Activated T-cell treated with anti-CD3 and anti-CD28 coated beads, Interleukin-2, amount 50 U/mL, for 1 hour (primary cell): Measurements from ENCODE around the gene MTHFR.
A peak's percentile ranks its signal among the peaks of the same experiment; 100 is the strongest.
"Not testable (repeated sequence)": the region's sequence is repeated elsewhere in the genome, so short reads cannot be mapped to it uniquely, and the experiment has no call there.

Experiments used
- DNase-seq: peaks from one replicate; pipeline ENCODE4 v3.0.0-alpha.2; 2020

MTHFR gene

DNA sequence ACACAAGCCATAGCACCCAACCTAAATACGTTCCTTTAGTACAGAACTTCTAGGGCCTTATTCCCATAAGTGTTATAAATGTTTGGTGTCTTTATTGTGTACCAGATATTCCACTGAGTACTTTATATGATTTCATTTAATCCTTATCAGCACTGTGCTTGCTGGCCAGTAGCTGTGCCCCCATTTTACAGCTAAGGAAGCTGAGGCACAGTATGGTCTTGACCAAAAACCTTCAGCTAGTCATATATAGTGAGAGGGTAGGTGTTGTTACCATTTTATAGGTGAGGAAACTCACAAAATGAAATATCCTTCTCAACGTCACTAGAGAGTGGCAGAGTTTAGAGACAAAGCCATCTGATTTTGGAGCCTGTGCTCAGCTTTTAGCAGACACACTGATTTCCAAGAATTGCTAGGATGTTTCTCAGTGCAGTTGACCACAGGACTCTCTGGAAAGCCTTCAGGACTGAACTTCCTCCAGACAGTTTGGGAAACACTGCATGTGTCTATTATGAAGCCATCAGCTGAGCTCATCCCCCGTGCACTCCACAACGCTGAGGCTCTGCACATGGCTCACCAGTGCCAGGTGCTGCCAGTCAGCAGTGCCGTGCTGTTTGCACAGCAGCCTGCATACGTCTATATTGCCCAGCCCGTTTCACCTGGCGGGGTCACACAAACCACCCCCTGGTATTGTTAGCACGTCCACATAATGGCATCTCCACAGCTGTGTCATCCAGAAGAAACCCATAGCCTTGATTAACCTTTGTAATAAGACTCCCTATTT, 26.4 kb upstream of the MTHFR start:
- DNase-seq: no peak

DNA sequence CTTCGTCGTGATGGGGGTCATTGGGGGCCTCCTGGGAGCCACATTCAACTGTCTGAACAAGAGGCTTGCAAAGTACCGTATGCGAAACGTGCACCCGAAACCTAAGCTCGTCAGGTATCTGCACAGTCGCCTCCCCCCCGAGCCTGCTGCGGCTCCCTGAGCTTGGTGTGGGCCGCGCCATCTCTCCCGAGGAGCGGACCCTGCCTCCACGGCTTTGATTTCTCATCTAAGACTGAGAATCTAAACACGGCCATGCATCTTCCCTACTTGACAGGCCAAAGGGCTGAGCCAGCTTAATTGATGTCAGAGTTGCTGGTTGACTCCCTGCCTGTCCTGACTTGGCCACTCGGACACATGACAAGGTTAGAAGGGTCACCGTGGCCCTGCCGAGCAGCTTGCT, 22.7 kb upstream of the MTHFR start:
- DNase-seq: no peak

DNA sequence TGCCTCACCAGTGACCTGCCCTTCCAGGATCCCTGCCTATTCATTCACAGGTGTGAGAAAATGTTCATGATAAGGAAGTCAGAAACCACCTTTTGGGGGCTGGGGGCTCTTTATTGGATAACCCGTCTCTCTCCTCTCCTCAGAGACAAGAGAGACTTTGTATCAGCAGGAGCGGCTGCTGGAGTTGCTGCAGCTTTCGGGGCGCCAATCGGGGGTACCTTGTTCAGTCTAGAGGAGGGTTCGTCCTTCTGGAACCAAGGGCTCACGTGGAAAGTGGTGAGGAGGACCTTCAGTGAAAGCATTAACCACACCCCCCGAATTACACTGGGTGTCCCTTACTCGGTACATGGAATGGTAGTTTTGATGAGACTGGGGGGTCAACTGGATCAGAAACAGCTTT, 21.2 kb upstream of the MTHFR start:
- DNase-seq: no peak

DNA sequence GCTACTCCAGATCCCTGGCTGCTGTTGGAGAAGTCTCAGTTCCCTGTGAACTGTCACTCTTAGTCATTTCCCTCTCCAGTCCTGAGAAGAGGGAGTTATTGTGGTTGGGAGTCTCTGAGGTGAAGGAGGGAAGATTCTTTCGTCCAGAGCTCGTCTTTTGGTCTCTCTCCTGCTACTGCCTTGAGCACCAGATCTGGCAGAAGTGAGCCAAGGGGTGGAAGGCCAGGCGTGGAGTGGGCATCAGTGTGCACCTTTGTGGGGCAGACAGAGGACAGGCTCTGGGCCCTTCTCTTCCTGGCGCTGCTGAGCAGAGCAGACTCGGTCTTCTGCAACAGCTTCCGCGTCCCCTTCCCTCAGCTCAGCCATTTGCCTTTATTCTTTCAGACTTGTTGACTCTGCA, 19.4 kb upstream of the MTHFR start:
- DNase-seq: no peak

DNA sequence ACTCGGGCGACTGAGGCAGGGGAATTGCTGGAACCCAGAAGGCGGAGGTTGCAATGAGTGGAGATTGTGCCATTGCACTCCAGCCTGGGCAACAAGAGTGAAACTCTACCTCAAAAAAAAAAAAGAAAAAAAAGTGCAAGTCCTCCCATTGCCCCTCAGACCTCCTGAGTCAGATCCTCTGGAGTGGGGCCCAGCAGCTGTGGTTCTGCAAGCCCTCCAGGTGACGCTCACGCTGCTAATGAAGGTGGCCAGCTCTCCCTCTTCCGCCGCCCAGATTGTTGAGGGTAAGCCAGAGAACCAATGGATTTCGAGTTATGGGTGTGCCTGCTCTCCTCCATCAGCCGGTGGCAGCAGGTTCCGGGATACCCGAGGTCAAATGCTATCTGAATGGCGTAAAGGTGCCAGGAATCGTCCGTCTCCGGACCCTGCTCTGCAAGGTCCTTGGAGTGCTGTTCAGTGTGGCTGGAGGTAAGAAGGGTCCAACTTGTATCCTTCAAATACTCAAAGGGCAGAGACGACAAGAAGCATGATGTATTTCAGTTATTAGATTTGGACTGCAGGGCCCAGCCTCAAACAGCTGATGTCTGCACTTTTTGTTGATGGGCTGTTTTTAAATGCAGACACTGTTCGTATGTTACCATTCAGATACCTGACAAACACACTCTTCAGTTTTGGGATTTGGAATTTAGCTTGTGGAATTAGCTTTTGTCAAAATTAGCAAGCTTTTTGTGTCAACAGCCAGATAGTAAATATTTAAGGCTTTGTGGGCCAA, 17.8 kb upstream of the MTHFR start:
- DNase-seq: no peak

DNA sequence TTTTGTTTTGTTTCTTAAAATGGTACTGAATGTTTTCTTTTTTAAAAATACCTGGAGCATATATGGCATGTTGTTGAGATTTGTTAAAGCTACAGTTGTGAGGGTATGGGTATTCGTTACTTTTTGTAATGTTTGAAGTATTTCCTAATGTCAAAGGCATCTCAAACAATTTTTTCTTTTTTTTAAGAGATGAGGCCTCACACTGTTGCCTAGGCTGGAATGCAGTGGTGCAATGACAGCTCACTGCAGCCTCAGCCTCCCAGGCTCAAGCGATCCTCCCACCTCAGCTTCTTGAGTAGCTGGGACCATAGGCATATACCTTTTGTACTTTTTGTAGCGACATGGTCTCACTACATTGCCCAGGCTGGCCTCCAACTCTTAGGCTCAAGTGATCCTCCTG, 16.3 kb upstream of the MTHFR start:
- no peak for DNase-seq

DNA sequence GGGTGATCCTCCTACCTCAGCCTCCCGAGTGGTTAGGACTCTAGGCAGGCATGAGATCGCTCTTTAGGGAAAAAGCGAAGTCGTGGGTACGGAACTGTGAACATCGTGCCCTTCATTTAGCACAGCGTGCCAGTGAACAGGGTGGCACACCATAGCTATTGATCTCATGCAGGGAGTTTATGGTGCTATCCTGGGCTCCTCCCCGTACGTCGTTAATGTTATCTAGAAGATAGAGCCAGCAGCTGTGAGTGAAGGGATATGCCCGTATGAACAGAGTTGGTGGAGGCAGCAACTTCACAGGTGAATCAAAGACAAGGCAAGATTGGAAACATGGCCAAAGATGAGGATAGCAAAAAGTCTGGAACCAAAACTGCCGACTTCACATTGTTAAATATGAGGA, 11.4 kb upstream of the MTHFR start:
- DNase-seq: no peak

DNA sequence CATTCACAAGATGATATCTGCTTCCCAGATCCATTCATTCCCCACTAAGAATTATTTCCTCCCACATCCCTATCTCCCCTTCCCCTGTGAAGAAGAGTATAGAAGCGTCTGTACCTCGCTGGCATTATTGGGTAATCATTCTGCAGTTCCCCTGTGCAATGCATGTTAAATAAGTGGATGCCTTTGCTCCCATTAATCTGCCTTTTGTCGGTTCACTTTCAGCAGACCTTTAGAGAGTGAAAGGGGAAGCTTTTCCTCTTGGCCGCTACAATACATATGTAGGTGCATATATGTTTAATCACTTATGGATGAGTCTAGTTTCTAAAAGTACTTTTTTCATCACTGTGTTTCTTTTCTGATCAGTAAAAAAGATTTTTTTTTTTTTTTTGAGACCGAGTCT, 7.3 kb upstream of the MTHFR start:
- DNase-seq: no peak

DNA sequence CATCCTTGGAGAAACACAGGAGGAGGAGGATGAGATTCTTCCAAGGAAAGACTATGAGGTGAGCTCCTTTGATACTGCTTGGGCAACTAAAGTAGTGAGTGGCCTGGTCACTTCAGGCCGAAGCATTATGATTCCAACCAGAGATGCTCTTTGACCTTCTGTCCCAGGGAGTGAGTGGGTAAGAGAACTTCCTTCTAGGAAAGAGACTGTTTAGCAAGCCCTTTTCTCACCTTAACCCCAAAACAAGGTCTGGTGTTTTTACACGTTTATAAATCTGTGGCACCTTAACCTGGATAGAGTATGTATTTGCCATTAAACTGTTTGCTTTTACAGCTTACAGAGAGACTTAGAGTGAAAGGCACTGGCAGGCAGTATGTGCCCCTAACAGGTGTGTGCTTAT, 1.4 kb upstream of the MTHFR start:
- DNase-seq: no peak

DNA sequence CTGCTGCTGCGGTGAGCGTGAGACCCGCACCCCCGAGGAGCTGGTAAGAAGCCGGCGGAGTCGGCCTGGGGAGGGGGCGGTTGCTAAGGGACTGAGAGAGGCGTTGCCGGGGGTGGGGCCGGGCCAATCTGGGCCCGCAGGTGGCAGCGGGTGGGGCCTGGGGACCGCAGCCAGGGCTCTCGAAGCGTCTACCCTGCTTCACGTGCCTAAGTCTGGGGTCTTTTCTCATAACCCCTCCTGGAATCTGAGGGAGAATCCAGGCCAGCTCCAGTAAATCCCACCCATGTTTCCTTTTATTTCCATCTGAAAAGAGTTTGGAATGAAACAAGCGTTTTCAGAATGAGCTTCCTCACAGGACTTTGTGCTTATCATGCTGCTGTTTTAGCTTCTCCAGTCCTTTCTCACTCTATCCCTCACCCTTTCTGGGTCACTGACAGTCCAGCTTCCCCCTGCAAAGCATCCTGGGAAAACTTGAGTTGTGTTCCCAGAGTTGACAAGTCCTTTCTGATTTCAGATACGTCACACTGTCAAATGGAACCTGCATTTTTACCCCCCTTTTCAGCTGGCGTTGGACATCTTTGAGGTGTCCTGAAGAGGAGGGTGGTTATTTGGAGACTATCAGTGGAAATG, 658 bp upstream of the MTHFR start:
- no peak for DNase-seq

DNA sequence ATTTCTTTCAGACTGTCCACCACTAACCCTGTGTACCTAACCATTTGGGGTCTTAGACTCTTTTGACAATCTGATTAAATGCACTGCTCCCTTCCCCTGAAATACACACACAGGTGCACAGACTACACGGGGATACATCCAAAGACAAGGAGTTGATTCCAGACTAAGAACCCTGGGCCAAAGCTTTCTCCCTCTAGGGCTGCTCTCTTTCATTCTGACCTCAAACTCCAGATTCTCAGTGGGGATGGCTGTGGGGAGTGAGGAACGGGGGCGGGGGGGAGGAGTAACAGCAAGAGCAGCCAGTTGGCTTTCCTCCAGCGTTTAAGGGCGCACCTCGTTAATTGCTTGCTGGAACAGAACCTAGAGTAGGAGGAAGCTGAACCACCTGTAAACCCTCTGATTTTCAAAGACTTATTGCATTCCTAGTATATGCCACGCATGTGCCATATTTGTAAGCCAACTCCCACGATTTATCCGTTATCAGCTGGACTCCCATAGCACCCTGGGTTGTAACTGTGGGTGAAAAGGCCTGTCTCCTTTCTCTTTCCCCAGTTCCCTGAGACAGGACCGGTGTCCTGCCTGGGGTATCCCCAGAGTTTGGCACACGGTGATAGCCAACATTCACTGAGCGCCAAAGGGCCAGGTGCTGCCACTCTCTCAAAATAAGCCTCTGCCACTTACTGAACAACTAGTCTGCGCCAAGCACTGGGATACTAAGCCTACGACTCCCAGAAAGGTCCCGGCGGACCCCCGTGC, 920 bp downstream of the MTHFR start:
- DNase-seq: no peak

DNA sequence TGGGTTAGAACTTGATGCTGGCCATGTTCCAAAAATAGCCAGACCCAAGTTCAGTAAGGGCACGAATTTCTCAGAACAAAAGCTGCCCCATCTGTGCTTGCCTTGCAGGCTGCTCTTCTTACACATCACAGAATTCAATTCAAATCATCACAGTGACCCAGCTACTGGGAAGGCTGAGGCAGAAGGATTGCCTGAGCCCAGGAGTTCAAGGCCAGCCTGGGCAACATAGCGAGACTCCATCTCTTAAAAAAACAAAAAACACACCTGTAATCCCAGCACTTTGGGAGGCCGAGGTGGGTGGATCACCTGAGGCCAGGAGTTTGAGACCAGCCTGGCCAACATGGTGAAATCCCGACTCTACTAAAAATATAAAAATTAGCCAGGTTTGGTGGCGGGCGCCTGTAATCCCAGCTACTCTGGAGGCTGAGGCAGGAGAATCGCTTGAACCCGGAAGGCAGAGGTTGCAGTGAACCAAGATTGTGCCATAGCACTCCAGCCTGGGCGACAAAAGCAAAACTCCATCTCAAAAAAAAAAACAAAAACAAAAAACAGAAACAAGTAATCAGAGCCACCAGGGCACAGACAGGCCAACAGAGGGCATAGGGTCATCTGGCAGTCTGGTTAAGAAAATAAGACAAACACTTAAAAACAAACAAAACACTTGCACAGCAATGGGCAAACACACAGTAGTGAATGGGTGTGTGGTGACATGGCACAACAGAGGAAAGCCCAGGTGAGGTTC, 1.7 kb downstream of the MTHFR start:
- not testable (repeated sequence) for DNase-seq

DNA sequence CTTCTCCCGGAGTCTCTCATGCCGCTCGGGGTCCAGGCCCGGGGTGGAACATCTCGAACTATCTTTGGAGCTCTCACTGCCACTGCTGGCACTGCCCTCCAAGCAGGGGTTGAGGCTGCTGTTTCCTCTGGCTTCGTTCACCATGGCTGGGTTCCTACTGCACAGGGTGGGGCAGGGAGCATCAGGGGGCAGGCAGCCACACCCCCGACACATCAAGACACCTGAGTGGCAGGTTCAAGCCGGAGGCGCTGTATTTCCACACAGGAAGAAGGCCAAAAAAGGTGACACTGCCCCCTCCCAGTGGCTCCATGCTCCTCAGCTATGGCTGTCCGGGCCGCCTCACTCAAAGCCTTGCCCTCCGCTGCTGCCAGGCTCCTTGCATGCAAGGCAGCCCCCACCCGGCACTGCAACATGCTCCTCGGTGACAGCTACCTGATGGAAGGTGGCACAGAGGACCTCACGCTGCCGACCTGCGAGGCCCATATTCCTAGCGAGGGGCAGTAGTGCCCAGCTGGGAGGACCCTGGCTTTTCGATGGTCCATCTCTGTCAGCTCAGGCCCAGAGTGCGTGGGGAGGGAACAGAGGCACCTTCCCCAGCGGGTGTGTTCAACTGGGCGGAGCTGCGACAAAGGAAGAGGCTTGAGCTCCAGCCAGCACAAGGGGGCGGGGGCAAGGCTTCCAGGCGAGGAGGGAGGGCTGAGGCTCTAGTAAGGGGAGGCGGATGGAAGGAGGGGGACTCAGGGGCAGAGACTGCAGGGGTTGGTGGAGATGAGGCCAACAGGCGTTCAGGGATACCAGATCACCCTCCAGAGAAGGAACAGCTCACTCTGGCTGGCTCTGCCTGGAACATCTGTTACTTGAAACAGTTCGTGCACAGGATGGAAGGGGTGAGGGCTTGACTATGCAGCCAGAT, 2.5 kb downstream of the MTHFR start:
- DNase-seq: peak; percentile 72

DNA sequence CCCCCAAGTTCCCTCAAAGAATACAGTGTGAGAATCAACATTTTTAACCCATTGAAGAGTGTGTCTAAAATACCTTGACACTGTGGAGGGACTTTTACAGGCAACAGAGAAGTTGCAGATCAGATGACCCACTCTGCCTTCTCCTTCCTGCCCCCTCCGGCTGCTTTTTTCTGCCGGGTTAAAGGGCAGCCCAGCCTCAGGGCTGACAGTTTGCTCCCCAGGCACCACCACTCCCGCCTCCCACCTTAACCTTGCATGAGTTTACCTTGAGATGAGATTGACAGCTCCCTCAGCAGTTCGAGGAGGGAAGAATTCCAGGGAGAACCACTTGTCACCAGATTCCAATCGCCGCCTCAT, 3.2 kb downstream of the MTHFR start:
- no peak for DNase-seq

DNA sequence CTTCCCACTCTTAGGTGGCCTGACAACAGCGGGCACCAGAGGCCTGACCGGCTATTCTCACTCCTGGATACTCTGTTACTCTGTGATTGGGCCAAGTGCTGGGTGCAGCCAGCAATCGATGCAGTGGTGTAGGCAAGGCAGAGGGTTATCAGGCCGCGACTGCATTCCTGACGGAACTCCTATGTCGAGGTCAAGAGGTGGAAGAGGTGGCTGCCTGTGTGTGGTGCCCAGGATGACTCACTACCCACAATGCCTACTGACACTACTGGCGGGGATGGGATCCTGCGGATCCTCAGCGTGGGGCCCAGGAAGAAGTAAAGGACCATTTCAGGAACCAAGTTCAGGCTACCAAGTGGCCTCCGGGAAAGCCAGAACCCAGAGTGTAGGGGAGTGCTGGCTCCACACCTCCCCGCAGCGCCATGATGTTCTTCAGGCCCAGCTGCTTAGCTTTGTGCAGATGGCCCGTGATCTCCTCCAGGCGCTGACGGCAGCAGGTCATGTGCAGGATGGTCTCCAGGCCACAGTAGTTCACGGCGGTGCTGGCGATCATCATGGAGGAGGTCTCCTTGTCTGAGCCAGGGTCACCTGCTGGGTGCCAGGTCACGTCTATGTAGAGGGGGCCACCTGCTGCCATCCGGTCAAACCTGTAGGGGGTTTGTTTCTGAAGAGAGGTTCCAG, 4.9 kb downstream of the MTHFR start:
- DNase-seq: no peak

DNA sequence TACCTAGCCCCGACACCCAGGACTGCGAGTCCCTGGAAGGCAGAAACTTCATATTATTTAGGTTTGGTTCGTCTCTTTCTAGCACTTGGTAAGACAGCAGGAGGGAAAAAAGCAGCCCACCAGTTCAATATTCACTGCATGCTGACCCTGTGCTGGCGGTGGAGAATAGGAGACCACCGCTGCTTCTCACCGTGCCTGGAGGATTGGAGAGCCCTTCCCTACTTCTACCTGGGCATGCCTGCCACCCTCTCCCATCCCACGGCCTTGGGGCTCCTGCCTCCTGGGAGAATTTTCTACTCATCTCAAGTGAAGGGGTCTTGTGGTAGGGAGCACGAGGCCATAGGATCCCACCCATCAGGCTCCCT, 5.4 kb downstream of the MTHFR start:
- DNase-seq: no peak

DNA sequence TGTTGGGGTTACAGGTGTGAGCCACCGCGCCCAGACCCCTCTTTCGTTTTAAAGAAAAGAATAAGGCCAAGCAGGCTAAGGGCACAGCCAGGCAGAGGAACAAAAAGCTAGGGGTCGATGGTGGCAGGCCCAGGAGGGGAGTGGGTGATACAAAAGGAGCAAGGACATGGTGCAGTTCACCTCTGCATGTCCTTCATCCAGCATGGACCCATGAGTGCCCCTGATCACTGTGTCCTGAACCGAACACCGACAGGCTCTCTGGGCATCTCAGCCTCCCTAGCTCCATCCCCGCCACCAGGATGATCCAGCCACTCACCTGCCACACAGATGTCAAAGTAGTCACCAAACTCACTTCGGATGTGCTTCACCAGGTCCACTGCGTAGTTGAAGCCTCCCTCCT, 5.9 kb downstream of the MTHFR start:
- no peak for DNase-seq

DNA sequence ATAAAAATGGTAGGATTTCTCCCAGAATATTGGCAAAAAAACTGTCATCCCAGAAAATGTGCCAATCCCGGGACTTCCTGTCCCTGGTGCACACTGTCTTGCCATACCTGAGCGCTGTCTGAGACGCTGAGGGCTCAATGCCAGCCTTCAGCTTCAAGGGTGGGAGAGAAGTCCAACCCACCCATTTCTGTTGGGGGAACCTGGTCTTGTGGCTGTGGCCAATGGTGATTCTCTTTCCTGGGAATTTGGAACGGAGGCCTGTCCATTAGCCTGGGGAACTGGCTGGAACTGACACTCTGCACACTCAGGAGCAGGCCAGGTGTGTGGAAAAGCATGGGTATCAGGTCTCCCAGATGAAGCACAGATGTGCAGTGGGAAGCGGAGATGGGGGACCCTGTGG, 6.7 kb downstream of the MTHFR start:
- DNase-seq: no peak

DNA sequence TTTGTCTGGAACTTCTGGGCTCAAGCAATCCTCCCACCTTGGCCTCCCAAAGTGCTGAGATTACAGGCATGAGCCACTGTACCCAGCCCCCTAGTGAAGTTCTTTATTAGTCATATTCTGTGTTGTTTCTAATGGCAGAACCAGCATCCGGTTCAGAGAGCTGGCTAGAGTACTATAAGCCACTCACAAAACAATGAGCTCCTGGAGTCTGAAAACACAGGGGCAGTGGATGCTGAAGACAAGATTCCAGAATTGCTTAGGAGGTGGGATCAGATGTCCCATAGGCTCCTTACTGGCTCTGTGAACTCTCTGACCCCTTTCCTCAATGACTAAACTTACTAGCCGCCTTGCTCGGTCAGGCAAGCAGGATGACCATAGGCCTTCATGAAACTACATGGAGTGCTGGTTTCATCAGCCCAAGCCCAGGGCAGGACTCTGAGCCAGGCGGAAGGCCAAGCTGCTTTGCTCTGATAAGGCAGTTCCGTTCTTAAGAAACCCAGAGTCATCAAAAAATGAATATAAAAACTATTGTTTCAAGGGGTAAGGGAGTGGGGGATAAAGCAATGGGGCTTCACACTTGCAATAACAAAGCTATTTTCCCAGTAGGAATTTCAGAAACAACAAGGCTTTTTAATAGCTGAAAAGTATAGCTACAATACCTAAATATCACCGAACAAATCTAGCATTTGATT, 8.1 kb downstream of the MTHFR start:
- no peak for DNase-seq

DNA sequence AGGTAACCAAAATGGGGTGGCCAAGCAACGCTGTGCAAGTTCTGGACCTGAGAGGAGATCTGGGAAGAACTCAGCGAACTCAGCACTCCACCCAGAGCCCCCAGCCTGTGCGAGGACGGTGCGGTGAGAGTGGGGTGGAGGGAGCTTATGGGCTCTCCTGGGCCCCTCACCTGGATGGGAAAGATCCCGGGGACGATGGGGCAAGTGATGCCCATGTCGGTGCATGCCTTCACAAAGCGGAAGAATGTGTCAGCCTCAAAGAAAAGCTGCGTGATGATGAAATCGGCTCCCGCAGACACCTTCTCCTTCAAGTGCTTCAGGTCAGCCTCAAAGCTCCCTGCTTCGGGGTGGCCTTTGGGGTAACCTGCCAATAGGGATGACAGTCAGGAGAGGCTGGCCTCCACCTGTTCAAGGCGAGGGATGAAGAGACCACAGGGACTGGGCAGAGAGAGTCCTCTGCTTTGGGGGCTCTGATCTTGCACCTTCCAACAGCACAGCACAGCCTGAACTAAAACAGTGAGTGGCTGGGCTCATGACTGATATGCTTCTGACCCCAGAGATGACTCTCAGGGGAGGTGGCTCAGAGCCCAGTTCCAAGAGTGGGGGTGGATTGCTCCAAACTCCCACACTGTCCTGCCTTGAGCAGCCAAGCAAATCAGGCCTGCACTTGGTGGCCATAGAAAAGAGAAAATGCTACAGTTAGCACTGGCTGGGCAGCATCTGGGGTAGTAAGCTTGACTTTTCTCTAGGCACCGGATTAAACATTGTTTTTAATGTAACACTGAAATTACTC, 9.5 kb downstream of the MTHFR start:
- no peak for DNase-seq
